Rectal smooth muscle tissue (tissue), 1 donor: ENCODE measurements around the gene UHRF2.

Experiments
- H3K27ac ChIP-seq: one replicate; pipeline ENCODE4 v1.7.0; 2013; ENCODE audit warnings: low read depth, low read length, inconsistent platforms
- H3K27me3 ChIP-seq: one replicate; pipeline ENCODE4 v1.7.0; 2013; ENCODE audit warnings: low read length; ENCODE audit not compliant: control insufficient read depth, insufficient read depth
- H3K36me3 ChIP-seq: one replicate; pipeline ENCODE4 v1.7.0; 2013; ENCODE audit warnings: low read length; ENCODE audit not compliant: control insufficient read depth, insufficient read depth
- H3K4me1 ChIP-seq: one replicate; pipeline ENCODE4 v1.7.0; 2013; ENCODE audit warnings: low read length; ENCODE audit not compliant: control insufficient read depth, insufficient read depth
- H3K4me3 ChIP-seq: one replicate; pipeline ENCODE4 v1.7.0; 2013; ENCODE audit warnings: low read length
- H3K9ac ChIP-seq: one replicate; pipeline ENCODE4 v1.7.0; 2013; ENCODE audit warnings: low read length

Gene UHRF2

GRCh38 chr9:6409811-6410210 lies 3.2 kb upstream of the UHRF2 start:
- Histone ChIP-seq H3K27me3 (no peaks in the 10 kb centered on the region), H3K36me3 (no peaks in the 10 kb centered on the region), H3K4me3 (no peak overlapping the region), H3K27ac (no peak overlapping the region), H3K9ac (no peak overlapping the region), H3K4me1 (no peaks in the 10 kb centered on the region)

GRCh38 chr9:6410633-6411032 lies 2.4 kb upstream of the UHRF2 start:
- no peaks in the 10 kb centered on the region for H3K4me1 ChIP-seq
- no peak overlapping the region for H3K9ac ChIP-seq
- H3K27ac ChIP-seq = no peak overlapping the region
- H3K4me3 ChIP-seq = no peak overlapping the region
- H3K36me3 ChIP-seq = no peaks in the 10 kb centered on the region
- H3K27me3 ChIP-seq = no peaks in the 10 kb centered on the region

DNA sequence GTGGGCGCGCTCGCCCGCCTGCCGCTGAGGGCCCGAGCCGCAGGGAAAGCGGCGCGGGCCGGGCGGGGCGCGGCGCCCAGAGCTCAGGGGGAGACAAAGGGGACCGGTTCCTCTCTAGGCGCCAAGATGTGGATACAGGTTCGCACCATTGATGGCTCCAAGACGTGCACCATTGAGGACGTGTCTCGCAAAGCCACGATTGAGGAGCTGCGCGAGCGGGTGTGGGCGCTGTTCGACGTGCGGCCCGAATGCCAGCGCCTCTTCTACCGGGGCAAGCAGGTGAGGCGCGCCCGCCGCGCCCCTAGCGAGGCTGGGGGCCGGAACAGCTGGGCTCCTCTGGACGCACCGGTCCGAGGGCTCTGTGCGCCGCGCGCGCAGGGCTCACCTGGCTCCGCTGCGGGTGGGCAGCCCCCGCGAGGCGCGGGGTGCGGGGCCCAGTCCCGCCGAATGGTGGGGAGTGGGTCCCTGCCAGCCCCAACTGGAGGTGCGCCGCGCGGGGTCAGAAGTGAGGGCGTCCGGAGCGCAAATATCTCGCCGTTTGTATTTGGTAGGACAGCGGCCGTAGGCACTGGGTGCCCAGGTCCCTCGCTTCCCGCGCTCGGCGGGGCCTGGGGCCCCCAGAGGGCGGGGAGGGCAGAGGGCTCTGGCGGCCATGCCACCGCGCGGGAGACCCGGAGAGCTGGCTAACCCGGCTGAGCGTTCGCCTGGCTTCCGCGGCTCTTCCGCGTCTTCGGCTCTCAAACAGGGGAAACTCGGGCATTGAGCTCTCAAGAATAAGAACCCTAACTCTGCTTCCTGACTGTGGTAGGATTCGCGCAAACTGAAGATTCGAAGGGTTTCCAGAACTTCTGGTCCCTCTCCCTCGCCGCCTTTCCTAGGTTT lies 607 bp downstream of the UHRF2 start:
- Histone ChIP-seq H3K27ac (peak overlapping the region; percentile 91), H3K4me1 (peaks cover 4% of the 10 kb centered on the region), H3K36me3 (no peaks in the 10 kb centered on the region), H3K9ac (peak overlapping the region; percentile 76), H3K27me3 (no peaks in the 10 kb centered on the region), H3K4me3 (peak overlapping the region; percentile 78)

DNA sequence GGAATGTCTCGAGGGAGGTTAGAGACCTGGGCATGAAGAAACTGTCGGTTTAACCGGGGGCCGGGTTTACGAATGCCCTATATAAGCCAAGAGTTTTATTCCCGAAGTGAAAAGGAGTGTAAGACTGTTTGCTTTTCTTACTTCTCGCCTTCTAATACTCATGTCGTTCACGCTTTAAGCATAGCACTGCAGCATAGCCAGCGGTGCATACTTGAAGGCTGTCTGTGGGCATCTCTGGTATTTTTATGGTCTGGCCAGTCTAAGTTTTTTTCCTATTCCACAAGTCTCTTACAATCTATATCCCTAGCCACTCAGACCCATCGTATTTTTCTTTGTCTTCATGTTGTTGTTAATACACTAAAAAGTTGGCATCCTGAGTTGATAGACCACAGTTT lies 1.2 kb downstream of the UHRF2 start:
- Histone ChIP-seq H3K27me3 (no peaks in the 10 kb centered on the region), H3K36me3 (no peaks in the 10 kb centered on the region), H3K4me3 (peak overlapping the region; percentile 78), H3K4me1 (peaks cover 4% of the 10 kb centered on the region), H3K27ac (peak overlapping the region; percentile 91), H3K9ac (peak overlapping the region; percentile 76)

DNA sequence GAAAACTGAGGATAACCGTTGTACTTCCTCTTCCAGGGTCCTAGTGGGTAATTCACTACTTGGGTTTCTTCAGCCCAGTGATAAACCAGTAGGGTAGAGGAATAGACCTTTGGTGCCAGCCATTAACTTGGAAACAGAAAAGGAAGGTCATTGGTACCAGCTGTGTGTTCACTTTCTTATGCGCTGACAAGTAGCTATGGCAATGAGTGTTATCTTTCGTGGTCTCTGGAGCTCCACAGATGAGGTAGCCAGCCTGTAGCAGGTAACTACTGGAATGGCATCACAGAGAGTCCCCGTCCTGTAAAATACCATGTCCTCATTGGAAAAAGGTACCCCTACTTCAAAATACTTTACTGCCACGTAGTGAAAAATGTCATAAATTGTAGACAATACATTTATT lies 2.3 kb downstream of the UHRF2 start:
- Histone ChIP-seq H3K4me1 (peaks cover 4% of the 10 kb centered on the region), H3K9ac (no peak overlapping the region), H3K27me3 (no peaks in the 10 kb centered on the region), H3K27ac (no peak overlapping the region), H3K36me3 (no peaks in the 10 kb centered on the region), H3K4me3 (no peak overlapping the region)

GRCh38 chr9:6417186-6417585 lies 4.2 kb downstream of the UHRF2 start:
- Histone ChIP-seq H3K9ac (no peak overlapping the region), H3K4me1 (peaks cover 4% of the 10 kb centered on the region), H3K36me3 (no peaks in the 10 kb centered on the region), H3K4me3 (no peak overlapping the region), H3K27me3 (no peaks in the 10 kb centered on the region), H3K27ac (no peak overlapping the region)

GRCh38 chr9:6418764-6419163 lies 5.8 kb downstream of the UHRF2 start:
- Histone ChIP-seq H3K27me3 (no peaks in the 10 kb centered on the region), H3K27ac (no peak overlapping the region), H3K4me1 (peaks cover 4% of the 10 kb centered on the region), H3K9ac (no peak overlapping the region), H3K4me3 (no peak overlapping the region), H3K36me3 (no peaks in the 10 kb centered on the region)

DNA sequence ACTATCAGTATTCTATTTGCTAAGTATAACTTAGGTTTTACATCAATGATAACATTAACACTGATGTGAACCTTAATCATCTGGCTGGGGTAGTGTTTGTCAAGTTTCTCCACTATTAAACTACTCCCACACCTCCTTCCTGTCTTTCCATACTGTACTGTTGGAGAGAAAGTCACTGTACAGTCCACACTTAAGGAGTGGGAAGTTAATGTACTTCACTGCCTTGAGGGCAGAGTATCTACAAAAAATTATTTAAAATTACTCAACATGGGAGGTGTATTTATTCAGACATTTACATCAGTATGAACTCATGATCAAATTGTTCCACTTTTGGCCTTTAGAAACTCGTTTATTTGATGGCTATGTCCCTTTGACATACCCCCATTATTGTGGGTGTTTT lies 11.9 kb downstream of the UHRF2 start:
- Histone ChIP-seq H3K27ac (no peak overlapping the region), H3K9ac (no peak overlapping the region), H3K4me1 (peaks cover 2% of the 10 kb centered on the region), H3K27me3 (no peaks in the 10 kb centered on the region), H3K36me3 (no peaks in the 10 kb centered on the region), H3K4me3 (no peak overlapping the region)

- no peak overlapping the region for H3K9ac ChIP-seq
- H3K36me3 ChIP-seq = no peaks in the 10 kb centered on the region
- H3K27me3 ChIP-seq = no peaks in the 10 kb centered on the region
- peaks cover 2% of the 10 kb centered on the region for H3K4me1 ChIP-seq
- H3K27ac ChIP-seq = no peak overlapping the region
- no peak overlapping the region for H3K4me3 ChIP-seq
Measured at GRCh38 chr9:6426117-6426516, 13.1 kb downstream of the UHRF2 start.

DNA sequence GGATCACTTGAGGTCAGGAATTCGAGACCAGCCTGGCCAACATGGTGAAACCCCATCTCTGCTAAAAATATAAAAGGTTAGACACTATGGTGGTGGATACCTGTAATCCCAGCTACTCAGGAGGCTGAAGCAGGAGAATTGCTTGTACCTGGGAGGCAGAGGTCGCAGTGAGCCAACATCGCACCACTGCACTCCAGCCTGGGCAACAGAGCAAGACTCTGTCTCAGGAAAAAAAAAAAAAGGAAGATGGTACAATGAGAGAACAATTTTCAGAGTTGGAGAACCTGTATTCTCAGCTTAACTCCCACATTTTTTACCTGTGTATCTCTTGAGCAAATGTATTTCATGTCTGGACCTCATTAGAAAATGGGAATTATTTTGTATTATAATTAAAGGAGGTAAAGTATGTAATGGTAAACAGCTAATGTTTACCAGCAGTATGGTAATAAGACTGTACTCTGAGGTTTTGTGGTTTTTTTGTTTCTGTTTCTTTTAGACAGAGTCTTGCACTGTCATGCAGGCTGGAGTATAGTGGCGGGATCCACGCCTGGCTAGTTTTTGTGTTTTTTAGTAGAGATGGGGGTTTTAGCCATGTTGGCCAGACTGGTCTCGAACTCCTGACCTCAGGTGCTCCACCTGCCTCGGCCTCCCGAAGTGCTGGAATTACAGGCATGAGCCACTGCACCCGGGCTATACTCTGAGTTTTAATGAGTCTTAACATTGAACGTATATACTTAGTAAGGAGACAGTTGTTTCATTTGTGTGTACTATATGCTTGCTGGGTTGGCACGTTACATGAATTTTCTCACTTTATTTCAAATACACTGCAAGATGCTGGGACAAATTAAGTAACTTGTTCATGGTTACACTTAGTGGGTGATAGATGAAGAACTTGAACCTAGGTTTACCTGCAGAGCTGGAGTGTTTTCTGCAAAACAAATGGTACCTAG lies 16.2 kb downstream of the UHRF2 start:
- Histone ChIP-seq H3K27ac (no peak overlapping the region), H3K4me1 (peaks cover 2% of the 10 kb centered on the region), H3K36me3 (no peaks in the 10 kb centered on the region), H3K27me3 (no peaks in the 10 kb centered on the region), H3K9ac (no peak overlapping the region), H3K4me3 (no peak overlapping the region)

DNA sequence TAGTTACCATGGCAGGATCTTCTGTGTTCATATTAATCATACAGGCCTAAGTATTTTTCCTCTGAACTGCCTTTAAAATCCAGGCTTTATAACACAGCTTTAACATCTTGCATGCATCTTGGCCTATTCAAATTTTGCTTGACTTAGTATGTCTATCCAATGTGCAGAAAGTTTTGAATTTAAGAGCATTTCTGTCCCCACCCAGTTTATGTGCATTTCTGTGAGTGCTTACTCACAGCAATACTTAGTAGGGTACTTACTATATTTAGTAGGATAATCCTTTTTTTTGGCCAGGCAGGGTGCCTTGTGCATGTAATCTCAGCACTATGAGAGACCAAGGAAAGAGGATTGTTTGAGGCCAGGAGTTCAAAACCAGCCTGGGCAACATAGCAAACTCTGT lies 18.0 kb downstream of the UHRF2 start:
- Histone ChIP-seq H3K4me3 (no peak overlapping the region), H3K9ac (no peak overlapping the region), H3K4me1 (no peaks in the 10 kb centered on the region), H3K27me3 (no peaks in the 10 kb centered on the region), H3K27ac (no peak overlapping the region), H3K36me3 (no peaks in the 10 kb centered on the region)

DNA sequence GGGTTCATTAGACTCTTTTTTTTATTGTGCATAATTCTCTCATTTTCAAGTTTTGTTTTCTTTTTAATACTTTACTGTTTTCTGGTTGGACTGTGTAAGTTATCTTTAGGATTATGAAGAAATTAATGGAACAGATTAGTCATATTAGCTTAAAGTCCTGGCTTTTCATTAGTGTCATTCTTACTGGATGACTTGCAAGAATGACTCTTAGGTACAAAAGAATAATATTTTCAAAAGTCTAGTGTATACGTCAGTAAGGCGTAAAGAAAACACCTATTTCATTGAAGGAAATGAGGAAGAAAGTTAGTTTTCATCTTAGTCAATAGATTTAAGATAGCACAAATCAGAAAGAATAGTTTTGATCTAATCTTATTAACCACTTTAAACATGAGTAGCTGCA lies 20.4 kb downstream of the UHRF2 start:
- no peak overlapping the region for H3K4me3 ChIP-seq
- no peaks in the 10 kb centered on the region for H3K4me1 ChIP-seq

More for the DNA sequence above, 20.4 kb downstream of the UHRF2 start:
- H3K36me3 ChIP-seq = no peaks in the 10 kb centered on the region
- H3K27me3 ChIP-seq = no peaks in the 10 kb centered on the region
- H3K27ac ChIP-seq = no peak overlapping the region
- H3K9ac ChIP-seq = no peak overlapping the region
